GM19324 (cell line): ENCODE measurements around the gene MYO1C.

Experiments
- ATAC-seq: cut with Tn5 transposase; IDR thresholded peaks from one replicate; pipeline ENCODE4 v1.9.1; 2021; ENCODE audit warnings: mild to moderate bottlenecking, moderate library complexity; ENCODE audit not compliant: unreplicated experiment, low FRiP score

The MYO1C gene

DNA sequence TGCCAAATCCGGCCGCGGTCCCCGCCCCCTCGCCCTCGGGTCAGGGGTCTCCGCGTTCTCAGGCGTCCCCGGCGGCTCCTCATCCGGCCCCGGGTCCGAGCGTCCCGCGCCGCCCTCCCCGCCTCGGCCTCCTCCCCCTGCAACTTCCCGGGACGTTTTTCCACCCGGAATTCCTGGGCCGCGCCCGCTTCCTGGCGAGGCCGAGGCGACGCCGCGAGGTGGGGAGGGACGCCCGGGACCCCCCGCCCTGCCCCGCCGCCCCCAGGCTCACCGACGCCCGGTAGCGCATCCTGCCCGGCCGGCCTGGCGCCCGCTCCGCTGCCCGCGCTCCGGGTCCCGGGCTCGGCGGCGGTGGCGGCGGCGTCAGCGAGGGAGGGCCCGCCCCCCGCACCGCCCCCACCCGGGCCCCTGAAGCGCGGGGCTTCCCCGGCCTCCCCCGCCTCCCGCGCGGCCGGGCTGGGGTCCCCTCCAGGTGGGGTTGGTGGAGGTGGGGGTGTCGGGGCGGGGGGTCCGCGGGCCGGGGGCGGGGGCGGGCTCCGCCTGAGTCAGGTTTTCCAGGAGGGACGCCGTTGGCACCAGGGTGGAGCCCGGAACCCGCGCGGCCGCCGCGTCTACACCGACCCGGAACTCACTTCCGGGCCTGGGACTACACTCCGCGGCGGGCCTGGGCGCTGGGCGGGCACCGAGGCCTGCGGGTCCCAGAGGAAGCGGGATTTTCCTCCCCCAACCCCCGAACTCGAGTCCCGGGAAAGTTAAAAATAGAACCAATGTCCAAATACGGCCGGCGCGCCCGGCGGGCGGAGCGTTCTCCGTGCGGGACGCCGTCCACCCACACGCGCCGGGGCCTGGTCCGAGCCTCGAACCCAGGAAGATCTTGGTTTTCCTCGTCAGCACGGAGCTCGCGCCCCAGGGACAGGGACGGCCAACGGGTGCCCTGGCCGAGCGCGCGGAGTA lies 6.8 kb downstream of the MYO1C start:
- ATAC-seq, result no peak

DNA sequence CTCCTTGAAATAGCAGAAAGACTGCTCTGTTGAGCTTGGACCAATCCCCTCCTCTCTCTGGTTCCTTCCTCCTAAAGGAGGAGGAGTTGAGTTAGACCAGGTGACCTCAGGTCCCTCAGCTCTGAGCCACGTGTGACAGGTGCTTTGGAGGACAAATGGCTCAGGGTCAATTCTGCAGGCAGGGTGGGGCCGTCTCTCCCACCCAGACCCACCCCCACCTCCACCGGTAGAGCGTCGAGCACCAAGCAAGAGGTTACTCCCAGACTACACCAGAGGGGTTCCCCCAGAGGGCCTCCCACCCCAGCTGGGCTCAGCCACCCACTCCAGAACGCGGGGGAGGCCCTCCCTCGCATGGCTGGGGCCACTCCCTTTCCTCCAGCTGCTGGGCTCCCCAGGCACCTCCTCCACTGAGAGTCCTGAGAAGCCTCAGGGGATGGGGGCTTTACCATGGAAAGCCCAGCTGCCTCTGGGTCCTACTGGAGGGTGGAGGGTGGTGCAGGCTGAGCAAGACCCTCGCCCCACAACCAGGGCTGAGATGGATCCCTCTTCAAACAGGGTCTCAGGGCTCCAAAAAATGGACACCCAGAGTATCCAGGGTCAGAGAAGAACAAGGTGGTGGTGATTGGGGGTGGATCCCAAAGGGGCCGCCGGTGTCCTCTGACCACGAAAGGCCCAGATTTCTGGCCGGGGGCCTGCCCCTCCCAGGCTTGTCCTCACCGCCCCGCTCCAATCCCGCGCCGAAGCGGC lies 7.6 kb downstream of the MYO1C start:
- peak; percentile 29 for ATAC-seq

DNA sequence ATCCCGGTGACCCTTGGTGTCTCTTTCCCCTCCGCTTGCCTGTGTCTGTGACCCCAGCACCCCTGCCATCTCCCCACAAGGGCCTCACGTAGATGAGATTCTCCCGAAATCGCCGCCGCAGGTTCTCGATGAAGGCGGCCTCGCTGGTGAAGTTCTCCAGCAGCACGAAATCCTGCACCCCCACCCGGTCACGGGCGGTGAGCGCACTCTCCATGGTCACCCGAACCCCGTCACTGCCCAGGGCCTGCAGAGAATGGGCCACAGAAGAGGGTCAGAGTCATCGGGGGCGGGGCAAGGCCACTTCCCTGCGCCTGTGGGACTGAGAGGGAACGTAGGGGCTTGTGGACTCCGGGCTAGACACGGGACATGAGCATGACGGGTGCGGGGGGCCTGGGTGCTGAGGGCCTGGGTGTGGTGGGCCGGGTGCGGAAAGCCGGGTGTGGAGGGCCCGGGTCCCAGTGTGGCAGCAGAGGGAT lies 8.4 kb downstream of the MYO1C start:
- ATAC-seq, result no peak

- ATAC-seq, result no peak
Observed at GRCh38 chr17:1482680-1483079, 9.8 kb downstream of the MYO1C start.

GRCh38 chr17:1481736-1482135 lies 10.8 kb downstream of the MYO1C start:
- ATAC-seq, result no peak

- ATAC-seq, result no peak
Observed at GRCh38 chr17:1480747-1481465, 11.6 kb downstream of the MYO1C start.

DNA sequence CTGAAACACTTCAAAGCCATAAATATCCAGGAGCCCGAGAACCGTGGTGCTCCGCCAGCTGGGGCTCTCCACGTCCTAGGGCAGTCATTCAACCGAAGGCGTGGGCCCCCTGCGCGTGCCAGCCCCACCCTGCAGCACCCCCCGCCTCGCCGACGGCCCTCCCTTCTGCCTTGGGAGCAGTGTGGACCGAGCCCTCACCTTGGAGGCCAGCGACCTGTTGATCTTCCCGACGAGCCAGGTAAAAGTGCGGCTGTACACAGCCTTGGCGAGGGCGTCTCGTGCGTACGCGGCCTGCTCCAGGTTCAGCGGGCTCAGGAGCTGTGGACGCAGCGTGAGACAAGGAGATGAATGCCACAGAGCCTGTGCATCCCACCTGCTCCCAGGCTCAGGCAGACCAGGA lies 14.1 kb downstream of the MYO1C start:
- ATAC-seq, result no peak

DNA sequence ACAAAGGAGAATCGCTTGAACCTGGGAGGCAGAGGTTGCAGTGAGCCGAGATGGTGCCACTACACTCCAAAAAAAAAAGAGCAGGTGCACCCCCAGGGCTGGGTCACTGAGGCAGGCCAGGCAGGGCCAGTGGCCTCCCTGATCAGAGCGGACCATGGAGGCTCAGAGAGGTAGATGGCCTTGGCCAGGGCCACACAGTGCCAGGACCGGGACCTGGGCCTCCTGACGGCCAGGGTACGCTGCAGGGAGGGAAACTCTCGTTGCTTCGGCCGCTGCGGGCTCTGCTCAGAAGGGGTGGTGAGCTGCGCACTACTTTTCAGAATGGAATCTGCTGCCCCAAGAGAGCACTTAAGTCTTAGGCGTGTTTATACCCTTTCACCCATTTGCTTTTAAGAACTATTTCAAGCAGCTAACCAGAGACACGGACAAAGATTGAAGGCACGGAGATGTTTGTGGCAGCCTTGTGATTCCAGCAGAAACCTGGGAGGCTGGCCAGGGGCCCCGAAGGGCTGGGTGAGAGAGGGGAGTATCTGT lies 17.1 kb downstream of the MYO1C start:
- no peak for ATAC-seq

GRCh38 chr17:1474402-1475189 lies 17.9 kb downstream of the MYO1C start:
- ATAC-seq, result no peak

DNA sequence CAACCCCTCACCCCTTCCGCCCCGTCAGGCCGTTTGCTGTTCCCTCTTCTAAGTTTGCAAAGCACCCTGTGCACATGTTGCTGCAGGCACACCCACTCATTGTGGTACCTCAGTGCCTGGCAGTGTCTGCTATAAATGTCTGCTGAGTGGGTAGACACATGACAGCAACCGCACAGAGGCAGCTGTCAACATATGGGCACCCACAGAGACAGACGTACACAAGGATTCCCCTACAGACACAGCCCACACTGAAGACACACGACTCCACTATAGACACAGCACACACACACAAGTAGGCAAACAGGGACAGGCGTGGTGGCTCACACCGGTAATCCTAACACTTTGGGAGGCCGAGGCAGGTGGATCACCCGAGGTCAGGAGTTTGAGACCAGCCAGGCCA lies 18.6 kb downstream of the MYO1C start:
- ATAC-seq, result no peak

- ATAC-seq, result no peak
Observed at GRCh38 chr17:1473170-1473569, 19.3 kb downstream of the MYO1C start.

- ATAC-seq, result no peak
Observed at GRCh38 chr17:1471911-1472821, 20.3 kb downstream of the MYO1C start.

DNA sequence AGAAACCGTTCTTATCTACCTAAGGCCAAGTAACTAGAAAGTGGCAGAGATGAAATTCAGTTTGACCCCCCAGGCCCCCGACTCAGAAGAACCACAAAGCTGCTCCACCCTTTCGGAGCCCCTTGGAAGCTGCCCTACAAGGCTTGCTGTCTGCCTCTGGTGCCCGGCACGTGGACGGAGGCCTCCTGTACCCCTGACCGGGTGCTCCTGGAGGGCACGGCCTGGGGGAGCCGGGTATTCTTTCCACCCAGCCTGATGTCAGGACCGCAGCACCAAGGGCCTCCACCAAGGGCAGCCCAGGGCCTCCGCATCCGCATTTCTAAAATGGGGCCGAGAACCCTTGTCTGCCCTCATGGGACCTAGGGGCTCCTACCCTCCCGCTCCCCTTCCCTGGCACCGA lies 21.0 kb downstream of the MYO1C start:
- ATAC-seq, result no peak

GRCh38 chr17:1470755-1471462 lies 21.6 kb downstream of the MYO1C start:
- ATAC-seq, result no peak

DNA sequence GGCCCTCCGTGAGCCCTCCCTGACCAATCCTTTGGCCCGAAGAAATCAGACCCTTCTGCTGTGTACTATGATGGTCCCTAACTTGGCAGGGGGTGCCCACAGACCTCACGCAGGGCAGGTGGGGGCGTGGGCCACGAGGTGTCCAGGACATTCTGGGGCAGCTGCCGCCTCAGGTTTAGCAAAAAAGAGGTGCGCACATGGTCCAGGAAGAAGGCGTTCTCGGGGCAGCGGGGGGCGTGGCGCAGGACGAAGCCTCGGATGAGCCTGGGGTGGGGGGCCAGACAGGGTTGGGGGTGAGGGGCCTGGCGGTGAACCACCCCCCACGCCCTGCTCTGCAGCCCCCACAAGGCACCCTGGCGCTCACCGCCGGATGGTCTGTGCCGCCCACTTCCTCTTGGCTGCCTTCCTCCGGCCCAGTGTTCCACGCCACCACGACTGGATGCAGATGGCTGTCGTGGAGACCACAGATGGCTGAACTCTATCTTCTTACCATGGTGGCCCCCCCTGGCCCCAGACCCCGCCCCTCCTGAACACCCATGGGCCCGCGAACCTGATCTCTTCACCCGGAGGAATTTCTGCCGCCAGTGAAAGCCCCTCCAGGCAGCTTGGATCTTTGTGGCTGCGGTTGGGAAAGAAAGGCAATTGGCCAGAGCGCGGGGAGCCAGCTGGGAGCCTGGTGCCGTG lies 22.3 kb downstream of the MYO1C start:
- no peak for ATAC-seq

DNA sequence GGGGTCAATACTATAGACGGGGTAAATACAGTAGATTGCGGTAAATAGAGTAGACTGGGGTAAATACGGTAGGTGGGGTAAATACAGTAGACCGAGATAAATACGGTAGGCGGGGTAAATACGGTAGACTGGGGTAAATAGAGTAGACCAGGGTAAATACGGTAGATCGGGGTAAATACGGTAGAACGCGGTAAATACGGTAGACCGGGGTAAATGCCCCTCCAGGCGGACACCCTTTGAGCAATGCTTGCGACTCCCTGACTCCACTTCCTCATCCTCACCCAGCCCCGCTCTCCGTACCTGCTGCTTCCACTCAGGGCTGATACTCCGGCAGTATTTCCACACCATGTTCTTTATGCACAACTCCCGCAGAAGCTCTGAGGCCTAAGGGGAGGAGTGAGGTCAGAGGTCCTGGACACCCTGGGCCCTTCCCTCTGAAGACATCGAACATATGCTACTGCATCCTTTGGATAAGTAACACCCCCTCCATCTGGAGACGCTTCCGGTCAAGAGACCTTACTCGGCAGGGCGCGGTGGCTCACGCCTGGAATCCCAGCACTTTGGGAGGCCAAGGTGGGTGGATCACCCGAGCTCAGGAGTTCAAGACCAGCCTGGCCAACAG lies 23.1 kb downstream of the MYO1C start:
- ATAC-seq, result no peak

DNA sequence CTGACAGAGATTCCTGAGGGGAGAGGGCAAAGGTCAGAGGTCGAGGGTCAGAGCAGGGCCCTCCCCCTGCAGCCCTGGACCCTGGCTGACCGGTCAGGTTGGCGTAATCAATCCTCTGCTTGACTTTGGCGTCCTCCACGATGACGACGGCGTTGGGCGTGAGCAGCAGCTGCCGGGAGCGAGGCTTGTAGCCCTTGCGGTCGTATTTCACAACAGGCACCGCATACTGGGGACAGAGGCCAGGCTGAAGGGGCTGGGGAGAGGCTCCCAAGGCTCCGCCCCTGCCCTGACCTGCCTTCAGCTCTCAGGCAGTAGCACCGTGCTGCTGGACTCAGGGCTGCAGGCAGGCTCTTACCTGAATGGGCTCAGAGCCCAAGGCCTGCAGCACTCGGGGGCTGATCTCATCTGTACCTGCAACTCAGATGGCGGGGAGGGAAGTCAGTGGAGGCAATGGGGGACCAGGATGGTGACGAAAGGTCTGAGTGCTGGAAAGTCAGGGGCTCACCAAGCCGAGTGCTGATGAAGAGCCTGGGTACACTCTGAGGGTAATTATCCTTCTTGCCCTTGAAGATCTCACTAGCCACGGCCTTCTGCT lies 24.5 kb downstream of the MYO1C start:
- no peak for ATAC-seq
